WTC11 (cell line): ENCODE data around the gene SEMA3F.

ENCODE experiments used
- ZNF121 ChIP-seq: sonication (generic); formaldehyde crosslinking; IDR thresholded peaks from 2 replicates; pipeline ENCODE4 v1.8.0; 2023; ENCODE audit warnings: missing genetic modification reagents
- TF ChIP-seq, protein P1 (sequence below): sonication (generic); formaldehyde crosslinking; conservative IDR thresholded peaks from 2 replicates; pipeline ENCODE4 v1.8.1; 2022; ENCODE audit warnings: mild to moderate bottlenecking, missing genetic modification reagents
- TF ChIP-seq, protein P2 (sequence below): fragments of 200-600 bp; IDR thresholded peaks from 2 replicates; pipeline ENCODE4 v1.8.0; 2022; ENCODE audit warnings: antibody characterized with exemption

DNA sequence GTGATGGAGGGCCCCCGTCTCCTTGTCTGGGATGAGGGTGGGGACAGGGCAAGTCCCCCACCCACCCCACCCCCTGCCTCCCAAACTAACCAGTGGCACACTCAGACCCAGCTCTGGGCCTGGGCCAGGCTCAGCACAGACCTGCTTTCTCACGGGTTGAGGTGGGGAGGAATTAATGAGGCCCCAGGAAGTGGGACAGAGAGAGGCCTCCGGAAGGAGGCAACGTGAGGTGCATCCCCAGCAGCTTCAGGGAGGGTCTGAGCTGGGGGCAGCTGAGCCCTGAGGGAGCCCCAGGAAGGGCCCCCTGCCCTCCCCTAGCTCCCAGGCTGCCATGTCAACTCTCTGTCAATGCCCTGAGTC is 65.9 kb downstream of the SEMA3F start:
- no peak for TF ChIP-seq ZNF121 (CRISPR knock-in tag)
- TF ChIP-seq, protein P1, sequence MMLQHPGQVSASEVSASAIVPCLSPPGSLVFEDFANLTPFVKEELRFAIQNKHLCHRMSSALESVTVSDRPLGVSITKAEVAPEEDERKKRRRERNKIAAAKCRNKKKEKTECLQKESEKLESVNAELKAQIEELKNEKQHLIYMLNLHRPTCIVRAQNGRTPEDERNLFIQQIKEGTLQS = no peak
- TF ChIP-seq, protein P2, sequence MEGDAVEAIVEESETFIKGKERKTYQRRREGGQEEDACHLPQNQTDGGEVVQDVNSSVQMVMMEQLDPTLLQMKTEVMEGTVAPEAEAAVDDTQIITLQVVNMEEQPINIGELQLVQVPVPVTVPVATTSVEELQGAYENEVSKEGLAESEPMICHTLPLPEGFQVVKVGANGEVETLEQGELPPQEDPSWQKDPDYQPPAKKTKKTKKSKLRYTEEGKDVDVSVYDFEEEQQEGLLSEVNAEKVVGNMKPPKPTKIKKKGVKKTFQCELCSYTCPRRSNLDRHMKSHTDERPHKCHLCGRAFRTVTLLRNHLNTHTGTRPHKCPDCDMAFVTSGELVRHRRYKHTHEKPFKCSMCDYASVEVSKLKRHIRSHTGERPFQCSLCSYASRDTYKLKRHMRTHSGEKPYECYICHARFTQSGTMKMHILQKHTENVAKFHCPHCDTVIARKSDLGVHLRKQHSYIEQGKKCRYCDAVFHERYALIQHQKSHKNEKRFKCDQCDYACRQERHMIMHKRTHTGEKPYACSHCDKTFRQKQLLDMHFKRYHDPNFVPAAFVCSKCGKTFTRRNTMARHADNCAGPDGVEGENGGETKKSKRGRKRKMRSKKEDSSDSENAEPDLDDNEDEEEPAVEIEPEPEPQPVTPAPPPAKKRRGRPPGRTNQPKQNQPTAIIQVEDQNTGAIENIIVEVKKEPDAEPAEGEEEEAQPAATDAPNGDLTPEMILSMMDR = no peak
